HEK293T (cell line): ENCODE measurements around the gene SCN7A.

ENCODE experiments used
- CTBP1 ChIP-seq: fragments of 450-650 bp; IDR thresholded peaks from 2 replicates; pipeline ENCODE4 v1.6.1; 2016; ENCODE audit warnings: borderline replicate concordance
- FOXA1 ChIP-seq: fragments of 450-650 bp; IDR thresholded peaks from 2 replicates; pipeline ENCODE4 v1.6.1; 2016; ENCODE audit warnings: mild to moderate bottlenecking
- L3MBTL2 ChIP-seq: fragments of 450-650 bp; conservative IDR thresholded peaks from 2 replicates; pipeline ENCODE4 v1.6.1; 2016; ENCODE audit warnings: mild to moderate bottlenecking
- NFRKB ChIP-seq: fragments of 450-650 bp; IDR thresholded peaks from 2 replicates; pipeline ENCODE4 v1.6.1; 2016; ENCODE audit warnings: mild to moderate bottlenecking, moderate library complexity
- PKNOX1 ChIP-seq: fragments of 450-650 bp; IDR thresholded peaks from 2 replicates; pipeline ENCODE4 v1.6.1; 2016
- SP1 ChIP-seq: fragments of 450-650 bp; IDR thresholded peaks from 2 replicates; pipeline ENCODE4 v1.6.1; 2017
- TARDBP ChIP-seq: fragments of 450-650 bp; IDR thresholded peaks from 2 replicates; pipeline ENCODE4 v1.6.1; 2016

- TF ChIP-seq TARDBP, result no peak
- no peak for TF ChIP-seq L3MBTL2
- TF ChIP-seq FOXA1, result no peak
- TF ChIP-seq PKNOX1, result no peak
- no peak for TF ChIP-seq NFRKB
- TF ChIP-seq SP1, result no peak
- no peak for TF ChIP-seq CTBP1
Measured at GRCh38 chr2:166494140-166494624, at the start of gene SCN7A.
